IMR-90 (cell line): Measurements from ENCODE around the gene ABI3. TPM values are rescaled to one million over a fixed set of nuclear protein-coding genes. Genes with fewer than 3 reads are reported as not detected.

Experiments used
- ATAC-seq: fragments of 200-7000 bp; cut with Tn5 transposase; 2 replicates; pipeline ENCODE4 v1.9.1; 2020; ENCODE audit warnings: low read depth, mild to moderate bottlenecking, moderate library complexity
- BruUV-seq: library from RNA; stranded (reverse); fragments of 400-500 nt; replicated peaks from 2 replicates; lab custom pipeline; 2021; lab: Mats Ljungman, UMichigan
- CTCF ChIA-PET: fragments of 300-600 bp; formaldehyde crosslinking; extraction: SDS; loops from one replicate; lab custom pipeline; 2021; ENCODE audit warnings: antibody characterized with exemption; lab: Yijun Ruan, JAX
- POLR2A ChIA-PET: fragments of 300-600 bp; sonication (Branson Sonifier 250); formaldehyde crosslinking; loops from one replicate; lab custom pipeline; 2022; ENCODE audit warnings: antibody characterized with exemption; ENCODE audit not compliant: unreplicated experiment; lab: Charles Lee
- DNase-seq: peaks from one replicate; pipeline ENCODE4 v3.0.0; 2013
- H2AFZ ChIP-seq: replicated peaks from 2 replicates; pipeline ENCODE3; 2013; ENCODE audit warnings: low read length, mild to moderate bottlenecking; ENCODE audit not compliant: poor library complexity
- H2AK5ac ChIP-seq: 2 replicates; pipeline ENCODE4 v1.6.1; 2013; ENCODE audit warnings: low read depth, low read length, inconsistent platforms
- H2AK9ac ChIP-seq: replicated peaks from 2 replicates; pipeline ENCODE3; 2013; ENCODE audit warnings: mild to moderate bottlenecking, low read depth, low read length, moderate library complexity; ENCODE audit not compliant: poor library complexity
- H2BK120ac ChIP-seq: 2 replicates; pipeline ENCODE4 v1.6.1; 2013; ENCODE audit warnings: low read depth, low read length, inconsistent platforms
- H2BK15ac ChIP-seq: 3 replicates; pipeline ENCODE4 v1.6.1; 2013; ENCODE audit warnings: low read depth, low read length, inconsistent platforms
- H2BK20ac ChIP-seq: 2 replicates; pipeline ENCODE4 v1.6.1; 2013; ENCODE audit warnings: low read depth, mild to moderate bottlenecking, inconsistent platforms, low read length, moderate library complexity
- H2BK5ac ChIP-seq: 2 replicates; pipeline ENCODE4 v1.6.1; 2013; ENCODE audit warnings: mild to moderate bottlenecking, low read depth, low read length, inconsistent platforms; ENCODE audit not compliant: poor library complexity, severe bottlenecking
- H3K14ac ChIP-seq: replicated peaks from 2 replicates; pipeline ENCODE4 v1.6.1; 2013; ENCODE audit warnings: low read depth, low read length, inconsistent platforms
- H3K18ac ChIP-seq: 2 replicates; pipeline ENCODE4 v1.6.1; 2013; ENCODE audit warnings: low read depth, low read length, control low read depth
- H3K23ac ChIP-seq: 2 replicates; pipeline ENCODE4 v1.6.1; 2013; ENCODE audit warnings: low read depth, low read length, inconsistent platforms
- H3K27ac ChIP-seq: 2 replicates; pipeline ENCODE4 v1.5.1; 2013; ENCODE audit warnings: mild to moderate bottlenecking, control low read depth, low read length; ENCODE audit not compliant: insufficient read depth
- H3K27me3 ChIP-seq: 2 replicates; pipeline ENCODE4 v1.6.1; 2013; ENCODE audit warnings: low read length; ENCODE audit not compliant: control insufficient read depth, insufficient read depth
- H3K36me3 ChIP-seq: 2 replicates; pipeline ENCODE4 v1.6.1; 2013; ENCODE audit warnings: low read length, mixed read lengths; ENCODE audit not compliant: control insufficient read depth, insufficient read depth
- H3K4ac ChIP-seq: 2 replicates; pipeline ENCODE4 v1.6.1; 2013; ENCODE audit warnings: low read depth, low read length, inconsistent platforms
- H3K4me1 ChIP-seq: 2 replicates; pipeline ENCODE4 v1.6.1; 2013; ENCODE audit warnings: low read length, mixed read lengths; ENCODE audit not compliant: control insufficient read depth, insufficient read depth
- H3K4me2 ChIP-seq: 2 replicates; pipeline ENCODE4 v1.6.1; 2013; ENCODE audit warnings: low read depth, mild to moderate bottlenecking, control low read depth, low read length, moderate library complexity
- H3K4me3 ChIP-seq: 2 replicates; pipeline ENCODE4 v1.5.1; 2013; ENCODE audit warnings: low read depth, mild to moderate bottlenecking, control low read depth, low read length, moderate library complexity; ENCODE audit not compliant: insufficient read depth
- H3K56ac ChIP-seq: 2 replicates; pipeline ENCODE4 v1.6.1; 2013; ENCODE audit warnings: low read length, inconsistent platforms; ENCODE audit not compliant: insufficient read depth; ENCODE audit errors: extremely low read depth
- H3K79me1 ChIP-seq, 2 experiments: 2 replicates each; pipeline ENCODE4 v1.6.1; 2013; ENCODE audit warnings: low read length in 2 of 2, inconsistent platforms in 1 of 2, low read depth in 1 of 2
- H3K9ac ChIP-seq: 2 replicates; pipeline ENCODE4 v1.6.1; 2013; ENCODE audit warnings: low read depth, low read length, control low read depth
- H3K9me1 ChIP-seq: 2 replicates; pipeline ENCODE4 v1.6.1; 2013; ENCODE audit warnings: low read length, inconsistent platforms; ENCODE audit not compliant: insufficient read depth
- H3K9me3 ChIP-seq: 2 replicates; pipeline ENCODE4 v1.6.1; 2013; ENCODE audit warnings: low read length; ENCODE audit not compliant: control insufficient read depth, insufficient read depth
- H4K20me1 ChIP-seq: 2 replicates; pipeline ENCODE4 v1.6.1; 2013; ENCODE audit warnings: low read length, inconsistent platforms; ENCODE audit not compliant: insufficient read depth
- H4K5ac ChIP-seq: 2 replicates; pipeline ENCODE4 v1.6.1; 2013; ENCODE audit warnings: mild to moderate bottlenecking, low read depth, low read length, control low read depth
- H4K8ac ChIP-seq, 2 experiments: 2 replicates each; pipeline ENCODE4 v1.6.1; 2013; ENCODE audit warnings: low read depth in 2 of 2, low read length in 2 of 2, control low read depth in 1 of 2, inconsistent platforms in 1 of 2
- H4K91ac ChIP-seq: 2 replicates; pipeline ENCODE4 v1.6.1; 2013; ENCODE audit warnings: low read depth, low read length, inconsistent platforms; ENCODE audit not compliant: insufficient read depth
- RCOR1 ChIP-seq: IDR thresholded peaks from 2 replicates; pipeline ENCODE4 v1.6.1; 2012; ENCODE audit warnings: mild to moderate bottlenecking, low read length, improper control_type of control experiment; ENCODE audit not compliant: insufficient replicate concordance
- RFX5 ChIP-seq: IDR thresholded peaks from 2 replicates; pipeline ENCODE4 v1.8.0; 2012; ENCODE audit warnings: low read depth, mild to moderate bottlenecking, low read length, moderate library complexity
- WGBS, 2 experiments: methylation state at CpG; one replicate each; pipeline versions ENCODE4 v1.1.5 to v1.1.7; 2013; ENCODE audit warnings: missing lambda C conversion rate in 2 of 2; ENCODE audit not compliant: insufficient read length in 1 of 2; ENCODE audit errors: extremely low coverage in 2 of 2; 5-methylcytosine and 5-hydroxymethylcytosine counted together
- dilution Hi-C: fragments of 300-500 bp; cut with HindIII; formaldehyde crosslinking; loops from one replicate; pipeline ENCODE4 v1.14.3; 2018; ENCODE audit warnings: low sequenced_read_pairs; ENCODE audit not compliant: unreplicated experiment
- in situ Hi-C: fragments of 300-500 bp; cut with MboI; formaldehyde crosslinking; loops from 3 replicates; pipeline ENCODE4 v1.14.3; 2019; ENCODE audit warnings: low sequenced_read_pairs, inconsistent platforms, mixed read lengths
- intact Hi-C: fragments of 100-400 bp; cut with micrococcal nuclease; formaldehyde crosslinking; loops from 2 replicates; pipeline ENCODE4 v1.10.0; 2022
- polyA plus RNA-seq, 3 experiments: library from polyadenylated mRNA; depleted of rRNA; stranded (reverse); fragments of >200 nt; gene quantifications; 2 replicates each; pipeline ENCODE4 v1.2.3, GENCODE V29; 2012; ENCODE audit warnings: low replicate concordance in 1 of 3
- total RNA-seq: library from RNA; depleted of rRNA; stranded (reverse); fragments of >200 nt; gene quantifications from 2 replicates; pipeline ENCODE4 v1.2.3, GENCODE V29; 2012
- TF ChIP-seq, protein P1 (sequence below): fragments of 150-350 bp; IDR thresholded peaks from 2 replicates; pipeline ENCODE4 v1.6.1; 2016; ENCODE audit warnings: low read depth, mild to moderate bottlenecking, low read length, moderate library complexity, borderline replicate concordance

ABI3 gene
- total and polyA plus RNA-seq, 2 of the 4 experiments (the other 2 are of a cell fraction) = 1.1 to 1.2 TPM

DNA sequence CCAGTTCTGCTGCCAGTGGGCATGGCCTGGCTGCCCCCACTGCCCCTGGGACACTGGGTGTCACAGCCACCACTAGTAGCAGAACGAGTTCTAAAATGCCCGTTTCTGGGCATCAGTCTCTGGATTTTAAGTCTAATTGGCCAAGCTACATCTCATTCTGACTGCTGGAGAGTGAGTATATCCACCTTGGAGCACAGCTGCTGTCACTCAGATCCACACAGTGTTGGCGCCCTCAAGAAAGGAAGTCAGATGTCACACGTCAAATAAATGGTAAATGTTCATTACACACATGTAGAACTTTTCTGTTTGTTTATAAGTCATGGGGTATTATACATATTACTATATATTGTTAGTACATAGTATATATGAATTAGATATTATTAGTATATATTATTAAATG is 19.6 kb upstream of the ABI3 start:
- no peak overlapping the region for H3K4me2 ChIP-seq
- H4K8ac ChIP-seq = peak overlapping the region in 1 of 2 experiments; percentile 47; a peak in 1 of 4 replicates
- POLR2A ChIA-PET = no interaction called here
- peak overlapping the region; percentile 5 for H2AK9ac ChIP-seq
- no peak overlapping the region for H4K5ac ChIP-seq
- dilution Hi-C loops (no loop called here), in situ Hi-C loops (no loop called here), intact Hi-C loops (loop anchor here (5.0 to 10.0 kb wide), 2 partner anchors 36 to 874 kb away; no protein-coding TSS in a partner anchor)
- DNase-seq = no peak
- peak overlapping the region; percentile 77 for H2AK5ac ChIP-seq
- no peaks in the 10 kb centered on the region for H3K36me3 ChIP-seq
- no peak overlapping the region for H3K27ac ChIP-seq
- H2BK5ac ChIP-seq = peak overlapping the region; percentile 36
- H2AFZ ChIP-seq = peak overlapping the region; percentile 80
- peak overlapping the region; percentile 56; the same call in 1 of the 3 replicates for H2BK15ac ChIP-seq
- H4K20me1 ChIP-seq = peaks cover 3% of the 10 kb centered on the region
- no TSS peak for BruUV-seq
- peak overlapping the region; percentile 63; the same call in 1 of the 2 replicates for H4K91ac ChIP-seq
- no peaks in the 10 kb centered on the region for H3K27me3 ChIP-seq
- H3K23ac ChIP-seq = peak overlapping the region; percentile 39; the same call in 1 of the 2 replicates
- H3K18ac ChIP-seq = no peak overlapping the region
- no peaks in the 10 kb centered on the region for H3K4me1 ChIP-seq
- no peak overlapping the region for H3K56ac ChIP-seq
- H2BK120ac ChIP-seq = peak overlapping the region; percentile 26
- no peak overlapping the region for H3K14ac ChIP-seq
- H3K79me1 ChIP-seq = no peaks in the 10 kb centered on the region
- H3K9me1 ChIP-seq = peaks cover 8% of the 10 kb centered on the region; the same call in 1 of the 2 replicates
- ATAC-seq = no peak
- H3K9me3 ChIP-seq = no peaks in the 10 kb centered on the region
- peak overlapping the region; percentile 31; the same call in 1 of the 2 replicates for H2BK20ac ChIP-seq
- CTCF ChIA-PET = interaction anchor here (1.7 kb wide), 1 partner anchor 11 kb away, joined by 5 read pairs; no protein-coding TSS in a partner anchor
- no peak overlapping the region for H3K4me3 ChIP-seq
- WGBS, 2 experiments = 86% methylated on average over 2 of the region's 4 CpGs; no CpG with 5 or more reads in 1 of the 2 experiments
- TF ChIP-seq, protein P1, sequence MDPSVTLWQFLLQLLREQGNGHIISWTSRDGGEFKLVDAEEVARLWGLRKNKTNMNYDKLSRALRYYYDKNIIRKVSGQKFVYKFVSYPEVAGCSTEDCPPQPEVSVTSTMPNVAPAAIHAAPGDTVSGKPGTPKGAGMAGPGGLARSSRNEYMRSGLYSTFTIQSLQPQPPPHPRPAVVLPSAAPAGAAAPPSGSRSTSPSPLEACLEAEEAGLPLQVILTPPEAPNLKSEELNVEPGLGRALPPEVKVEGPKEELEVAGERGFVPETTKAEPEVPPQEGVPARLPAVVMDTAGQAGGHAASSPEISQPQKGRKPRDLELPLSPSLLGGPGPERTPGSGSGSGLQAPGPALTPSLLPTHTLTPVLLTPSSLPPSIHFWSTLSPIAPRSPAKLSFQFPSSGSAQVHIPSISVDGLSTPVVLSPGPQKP = no peak
- no peak for TF ChIP-seq RFX5
- TF ChIP-seq RCOR1 = no peak
- no peak overlapping the region; the same call in 1 of the 2 replicates for H3K4ac ChIP-seq
- no peak overlapping the region for H3K9ac ChIP-seq
